NT2/D1 (cell line): ENCODE results near the gene ROR2.

Source experiments
- YY1 ChIP-seq: IDR thresholded peaks from 2 replicates; pipeline ENCODE4 v1.6.1; 2011; ENCODE audit not compliant: insufficient read length, insufficient read depth
- ZNF274 ChIP-seq: IDR thresholded peaks from 2 replicates; pipeline ENCODE4 v1.6.1; 2011; ENCODE audit warnings: mild to moderate bottlenecking, low read depth, low read length

DNA sequence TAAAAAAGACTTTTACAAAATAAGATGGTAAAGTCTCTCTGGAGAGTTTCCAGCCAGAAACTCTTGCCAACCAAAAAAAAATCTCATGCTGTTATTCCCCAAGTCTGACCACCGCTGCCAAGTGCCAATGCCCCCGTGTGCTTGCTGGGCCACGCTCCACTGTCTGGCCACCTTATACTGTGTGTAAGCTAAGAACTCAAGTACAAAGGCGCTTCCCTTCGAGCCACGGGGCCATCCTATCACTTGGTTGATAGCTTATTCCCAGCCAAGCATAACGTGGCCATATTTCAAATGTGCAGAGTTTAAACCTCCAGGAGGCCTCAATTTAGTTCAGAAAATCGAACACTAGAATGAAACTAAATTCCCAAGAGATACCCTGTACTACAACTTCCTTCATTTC lies 36.0 kb downstream of the ROR2 start:
- no peak for TF ChIP-seq YY1
- no peak for TF ChIP-seq ZNF274
